Right lobe of liver (tissue), 4 donors: Measurements from ENCODE around the gene AKAIN1.

Experiments
- CTCF ChIP-seq, 4 donors: fragments of 200-600 bp in 3 of 4; fragments of 450-650 bp in 1 of 4; IDR thresholded peaks; one replicate each; pipeline versions ENCODE4 v1.5.1 to v1.8.0; 2016 to 2022; ENCODE audit warnings: antibody characterized with exemption in 4 of 4, mild to moderate bottlenecking in 2 of 4
- POLR2A ChIP-seq: fragments of 450-650 bp; IDR thresholded peaks from one replicate; pipeline ENCODE4 v1.6.1; 2017; ENCODE audit warnings: antibody characterized with exemption, mild to moderate bottlenecking
- donor health status: DM: no; HTN: no; CAD: no.
- donor health status: DM: no; HTN: no; CAD: no.
- donor health status: DM: no; HTN: yes; CAD: no.

GRCh38 chr18:5142131-5142530, 54.9 kb downstream of the AKAIN1 start:
- TF ChIP-seq CTCF (IDR thresholded peaks at IDR 0.05) (no peak), POLR2A (no peak)
